Thoracic aorta (tissue), 2 donors: Measurements from ENCODE around the gene ZC3H10. TPM values are rescaled to one million over a fixed set of nuclear protein-coding genes. Genes with fewer than 3 reads are reported as not detected.

Experiments used
- ATAC-seq: fragments of 150-250 bp; one replicate; pipeline ENCODE4 v1.8.0; 2017; ENCODE audit warnings: low read depth; ENCODE audit not compliant: insufficient number of reproducible peaks, low FRiP score
- DNase-seq: peaks from one replicate; pipeline ENCODE4 v3.0.0-alpha.2; 2020; ENCODE audit warnings: low spot score
- H3K27ac ChIP-seq, 2 donors: fragments of 200-600 bp; sonication (generic); 1 replicate in 1 of 2; 2 replicates in 1 of 2; pipeline ENCODE4 v1.5.1; 2016; ENCODE audit warnings: mild to moderate bottlenecking in 2 of 2, moderate library complexity in 2 of 2
- H3K27me3 ChIP-seq: fragments of 200-600 bp; sonication (generic); replicated peaks from 2 replicates; pipeline ENCODE4 v1.6.0; 2016; ENCODE audit warnings: mild to moderate bottlenecking; ENCODE audit not compliant: insufficient read depth
- H3K36me3 ChIP-seq: fragments of 200-600 bp; sonication (generic); one replicate; pipeline ENCODE4 v1.5.1; 2016
- H3K4me1 ChIP-seq, 2 donors: fragments of 200-600 bp; sonication (generic); 1 replicate in 1 of 2; 2 replicates in 1 of 2; pipeline versions ENCODE4 v1.5.1 to v1.6.0; 2016; ENCODE audit warnings: low read depth in 2 of 2, mild to moderate bottlenecking in 1 of 2; ENCODE audit not compliant: control insufficient read depth in 1 of 2
- H3K4me3 ChIP-seq: fragments of 200-600 bp; sonication (generic); 2 replicates; pipeline ENCODE4 v1.5.1; 2016; ENCODE audit warnings: mild to moderate bottlenecking
- H3K9me3 ChIP-seq: fragments of 200-600 bp; sonication (generic); 2 replicates; pipeline ENCODE4 v1.5.1; 2016
- CTCF ChIP-seq: fragments of 200-600 bp; sonication (generic); IDR thresholded peaks from one replicate; pipeline ENCODE4 v1.5.1; 2019; ENCODE audit warnings: antibody characterized with exemption
- total RNA-seq, 2 donors: library from RNA; depleted of rRNA; stranded (reverse); fragments of >200 nt; gene quantifications; one replicate each; pipeline versions ENCODE4 v1.1.0 to v1.2.3, GENCODE V29; 2016

The ZC3H10 gene
- total RNA-seq, 2 donors from 2014 or later: 4.1 to 7.1 TPM

- Histone ChIP-seq H3K4me1 (peaks cover 5 to 21% of the 10 kb centered on the region in 2 donors), H3K9me3 (no peaks in the 10 kb centered on the region), H3K27ac (peak overlapping the region; percentile 62 to 71), H3K4me3 (peak overlapping the region; percentile 79), H3K27me3 (no peaks in the 10 kb centered on the region), H3K36me3 (no peaks in the 10 kb centered on the region)
- peak; percentile 59 for DNase-seq
- TF ChIP-seq CTCF: peak; percentile 80
- peak; percentile 66 for ATAC-seq
Observed at GRCh38 chr12:56078931-56079722, 38.9 kb upstream of the ZC3H10 start.

GRCh38 chr12:56079723-56080555, 38.1 kb upstream of the ZC3H10 start, which contains the start of gene ERBB3:
Gene ERBB3, plus strand, starts transcription at chr12:56080165. Its CDS starts 136 bp downstream, at chr12:56080301.
- Histone ChIP-seq H3K4me3 (peak within 1 kb of the TSS; percentile 79), H3K9me3 (no peaks in the 10 kb centered on the region), H3K4me1 (peaks cover 5 to 21% of the 10 kb centered on the region in 2 donors), H3K27me3 (no peaks in the 10 kb centered on the region), H3K27ac (peak within 1 kb of the TSS; percentile 62 to 71), H3K36me3 (no peaks in the 10 kb centered on the region)
- DNase-seq: peak; percentile 59
- TF ChIP-seq CTCF: no peak
- peak; percentile 94 for ATAC-seq

- Histone ChIP-seq H3K9me3 (no peaks in the 10 kb centered on the region), H3K27ac (no peak overlapping the region), H3K27me3 (no peaks in the 10 kb centered on the region), H3K4me1 (peaks cover 5 to 21% of the 10 kb centered on the region in 2 donors), H3K4me3 (peak overlapping the region; percentile 79), H3K36me3 (no peaks in the 10 kb centered on the region)
- TF ChIP-seq CTCF: no peak
- DNase-seq (no peak), ATAC-seq (no peak)
Observed at GRCh38 chr12:56080556-56081138, 37.4 kb upstream of the ZC3H10 start.

GRCh38 chr12:56081393-56082347, 36.4 kb upstream of the ZC3H10 start:
- Histone ChIP-seq H3K36me3 (no peaks in the 10 kb centered on the region), H3K4me1 (peaks cover 5 to 21% of the 10 kb centered on the region in 2 donors), H3K4me3 (no peak overlapping the region), H3K9me3 (no peaks in the 10 kb centered on the region), H3K27me3 (no peaks in the 10 kb centered on the region), H3K27ac (no peak overlapping the region)
- no peak for ATAC-seq
- no peak for TF ChIP-seq CTCF
- no peak for DNase-seq
